Vagina (tissue), 2 donors: ENCODE results near the gene PRKCQ. TPM values are rescaled to one million over a fixed set of nuclear protein-coding genes. Genes with fewer than 3 reads are reported as not detected.

Experiments used
- DNase-seq, 2 donors: peaks; one replicate each; pipeline ENCODE4 v3.0.0-alpha.2; 2017; ENCODE audit errors: extremely low spot score in 2 of 2
- H3K27ac ChIP-seq: fragments of 200-600 bp; sonication (generic); one replicate; pipeline ENCODE4 v1.5.1; 2019
- H3K27me3 ChIP-seq: fragments of 200-600 bp; sonication (generic); one replicate; pipeline ENCODE4 v1.5.1; 2019
- H3K36me3 ChIP-seq, 2 donors: fragments of 200-600 bp; sonication (generic); one replicate each; pipeline ENCODE4 v1.5.1; 2017 to 2019
- H3K4me1 ChIP-seq: fragments of 200-600 bp; sonication (generic); one replicate; pipeline ENCODE4 v1.5.1; 2019
- H3K4me3 ChIP-seq, 2 donors: fragments of 200-600 bp; sonication (generic); 1 replicate in 1 of 2; 2 replicates in 1 of 2; pipeline ENCODE4 v1.5.1; 2016 to 2019
- H3K9me3 ChIP-seq: fragments of 200-600 bp; sonication (generic); one replicate; pipeline ENCODE4 v1.5.1; 2019
- CTCF ChIP-seq, 3 experiments: fragments of 450-650 bp in 2 of 3; fragments of 200-600 bp in 1 of 3; sonication (generic) in 1 of 3; IDR thresholded peaks; one replicate each; pipeline ENCODE4 v1.5.1; 2017 to 2019; ENCODE audit warnings: antibody characterized with exemption in 3 of 3, mild to moderate bottlenecking in 2 of 3, moderate library complexity in 2 of 3
- POLR2A ChIP-seq, 2 donors: fragments of 450-650 bp; IDR thresholded peaks; one replicate each; pipeline ENCODE4 v1.6.1; 2017; ENCODE audit warnings: antibody characterized with exemption in 2 of 2, mild to moderate bottlenecking in 2 of 2, moderate library complexity in 2 of 2
- POLR2AphosphoS5 ChIP-seq, 2 donors: sonication (generic); formaldehyde crosslinking; IDR thresholded peaks; one replicate each; pipeline ENCODE4 v1.9.0; 2017; ENCODE audit warnings: antibody characterized with exemption in 2 of 2, mild to moderate bottlenecking in 2 of 2, low read depth in 1 of 2; ENCODE audit not compliant: insufficient read depth in 1 of 2
- intact Hi-C: fragments of 100-400 bp; cut with DNase I; formaldehyde crosslinking; loops from one replicate; pipeline ENCODE4 v1.15.1; 2023
- total RNA-seq: library from RNA; depleted of rRNA; stranded (reverse); fragments of >200 nt; gene quantifications from one replicate; pipeline ENCODE4 v1.2.3, GENCODE V29; 2016

PRKCQ gene
- total RNA-seq, 1 donor from 2014 or later = 3.7 TPM

DNA sequence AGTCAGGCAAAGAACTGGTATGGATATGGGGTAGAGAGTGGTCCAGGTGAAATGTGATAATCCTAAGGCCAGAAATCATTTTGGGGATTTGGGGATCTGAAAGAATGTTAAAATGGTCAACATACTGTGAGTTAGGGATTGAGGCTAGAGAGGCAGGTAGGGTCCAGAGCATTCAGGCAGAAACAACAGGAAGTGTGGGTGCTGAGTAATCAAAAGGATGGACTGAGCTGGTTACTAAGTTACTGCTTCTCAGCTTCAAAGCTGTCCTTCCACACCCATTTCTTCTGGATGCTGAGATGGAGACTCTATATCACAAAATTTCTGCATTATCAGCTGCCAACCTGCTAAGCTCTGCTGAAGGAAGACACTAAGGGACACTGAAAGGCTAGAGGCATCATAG lies 30.6 kb upstream of the PRKCQ start:
- intact Hi-C loops = no loop called here
- H3K27me3 ChIP-seq = no peaks in the 10 kb centered on the region

GRCh38 chr10:6609625-6610024 lies 29.5 kb upstream of the PRKCQ start:
- H3K4me1 ChIP-seq = no peaks in the 10 kb centered on the region
- intact Hi-C loops = no loop called here
- TF ChIP-seq POLR2A (IDR thresholded peaks at IDR 0.05) (no peak), POLR2AphosphoS5 (IDR thresholded peaks at IDR 0.05; ENCODE audit: insufficient read depth in 1 of 2, low read depth in 1 of 2) (no peak), CTCF (IDR thresholded peaks at IDR 0.05) (no peak)

More for the DNA sequence above, 30.6 kb upstream of the PRKCQ start:
- TF ChIP-seq POLR2A (IDR thresholded peaks at IDR 0.05) (no peak), CTCF (IDR thresholded peaks at IDR 0.05) (no peak), POLR2AphosphoS5 (IDR thresholded peaks at IDR 0.05; ENCODE audit: insufficient read depth in 1 of 2, low read depth in 1 of 2) (no peak)
- no peaks in the 10 kb centered on the region for H3K36me3 ChIP-seq
- no peak overlapping the region for H3K4me3 ChIP-seq
- DNase-seq = no peak
- H3K9me3 ChIP-seq = no peaks in the 10 kb centered on the region
- H3K27ac ChIP-seq = no peak overlapping the region
- H3K4me1 ChIP-seq = no peaks in the 10 kb centered on the region

DNA sequence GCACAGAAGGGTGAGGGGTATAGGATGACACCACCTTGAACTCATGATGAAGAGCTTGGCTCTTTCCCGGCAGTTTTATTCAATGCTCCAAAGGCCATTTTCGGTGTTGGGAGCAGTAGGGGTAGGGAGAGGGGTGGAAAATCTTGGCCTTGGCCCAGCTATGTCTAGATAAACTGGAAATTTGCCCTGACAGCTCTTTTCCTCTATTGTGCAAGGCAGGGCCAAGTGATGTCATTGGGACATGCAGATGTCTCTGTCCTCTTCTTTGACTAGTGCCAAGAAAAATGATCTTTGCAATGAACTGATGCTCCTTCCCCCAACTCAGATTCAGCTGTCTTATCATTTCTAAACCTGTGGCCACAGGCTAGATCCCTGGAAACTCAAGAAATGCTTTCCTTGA lies 27.7 kb upstream of the PRKCQ start:
- Histone ChIP-seq H3K4me1 (peaks cover 8% of the 10 kb centered on the region), H3K36me3 (no peaks in the 10 kb centered on the region), H3K9me3 (no peaks in the 10 kb centered on the region), H3K4me3 (no peak overlapping the region), H3K27me3 (no peaks in the 10 kb centered on the region), H3K27ac (no peak overlapping the region)
- intact Hi-C loops = no loop called here
- TF ChIP-seq POLR2A (IDR thresholded peaks at IDR 0.05) (no peak), POLR2AphosphoS5 (IDR thresholded peaks at IDR 0.05; ENCODE audit: insufficient read depth in 1 of 2, low read depth in 1 of 2) (no peak), CTCF (IDR thresholded peaks at IDR 0.05) (no peak)
- DNase-seq = no peak

More at GRCh38 chr10:6609625-6610024, 29.5 kb upstream of the PRKCQ start:
- H3K27me3 ChIP-seq = no peaks in the 10 kb centered on the region
- H3K9me3 ChIP-seq = no peaks in the 10 kb centered on the region
- H3K27ac ChIP-seq = no peak overlapping the region
- DNase-seq = no peak
- H3K4me3 ChIP-seq = no peak overlapping the region
- H3K36me3 ChIP-seq = no peaks in the 10 kb centered on the region

DNA sequence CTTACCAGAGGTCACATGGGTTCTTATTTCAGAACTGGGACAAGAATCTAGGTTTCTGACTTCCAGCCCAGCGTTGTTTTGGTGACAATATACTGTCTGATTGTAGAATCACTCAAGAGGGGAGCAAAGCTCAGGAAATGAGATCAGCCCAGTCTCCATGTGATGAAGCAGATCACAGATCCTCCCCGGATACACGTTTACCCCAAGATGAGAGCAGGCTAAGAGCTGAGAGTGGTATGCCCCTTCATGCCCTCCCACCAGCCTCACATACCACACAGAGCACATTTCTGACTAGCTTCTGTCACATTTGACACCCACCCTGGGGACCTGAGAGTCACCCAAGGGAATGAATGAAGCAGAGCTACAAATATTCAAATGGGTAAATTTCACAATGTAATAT lies 27.1 kb upstream of the PRKCQ start:
- intact Hi-C loops = no loop called here
- Histone ChIP-seq H3K36me3 (no peaks in the 10 kb centered on the region), H3K4me3 (no peak overlapping the region), H3K4me1 (peaks cover 8% of the 10 kb centered on the region), H3K27me3 (no peaks in the 10 kb centered on the region), H3K9me3 (no peaks in the 10 kb centered on the region), H3K27ac (no peak overlapping the region)
- DNase-seq = no peak
- TF ChIP-seq POLR2A (IDR thresholded peaks at IDR 0.05) (no peak), CTCF (IDR thresholded peaks at IDR 0.05) (no peak), POLR2AphosphoS5 (IDR thresholded peaks at IDR 0.05; ENCODE audit: insufficient read depth in 1 of 2, low read depth in 1 of 2) (no peak)

DNA sequence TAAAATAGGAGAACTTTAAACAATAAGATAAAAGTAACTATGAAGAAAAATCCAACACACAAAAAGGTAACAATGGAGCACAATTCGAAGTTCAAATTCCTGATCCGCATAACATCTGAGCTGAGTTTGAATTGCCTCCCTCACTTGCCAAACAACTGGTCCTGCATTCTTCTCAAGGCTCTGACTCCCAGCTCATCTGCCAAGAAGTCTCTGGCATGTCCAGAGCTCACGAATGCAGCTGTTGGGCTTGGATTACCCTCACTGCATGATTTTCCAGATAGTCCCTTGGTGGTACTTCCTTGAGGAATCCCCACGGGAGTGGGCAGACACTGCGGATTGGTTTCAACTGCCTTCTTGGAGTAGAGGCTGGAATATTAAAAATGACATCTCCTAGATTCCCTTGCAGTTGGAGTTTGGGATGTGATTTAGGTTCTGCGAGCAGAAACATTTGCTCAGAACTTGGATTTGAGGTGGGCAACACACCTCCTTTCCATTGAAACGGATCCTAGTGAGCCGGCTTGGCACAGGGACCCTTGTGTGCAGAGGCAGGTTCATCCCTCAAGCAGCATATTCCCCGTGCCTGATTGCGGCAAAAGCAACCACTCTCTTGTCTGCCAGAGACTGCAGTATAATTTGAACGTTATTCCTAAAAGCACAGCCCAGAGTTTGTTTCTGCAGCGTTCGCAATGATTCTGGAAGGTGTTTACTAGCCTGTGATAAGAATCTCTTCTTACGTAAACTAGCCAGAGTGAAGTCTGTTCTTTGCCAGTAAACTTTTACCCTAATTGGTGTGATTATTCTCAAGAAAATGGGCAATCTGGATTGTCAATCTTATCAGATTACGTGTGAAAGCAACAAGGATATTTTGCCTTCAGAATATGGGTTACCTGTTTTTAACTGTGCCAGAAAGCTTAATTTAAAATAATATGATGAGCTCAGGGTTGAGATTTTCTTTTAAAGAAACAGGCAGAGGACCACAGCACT lies 23.4 kb upstream of the PRKCQ start:
- no peak overlapping the region for H3K4me3 ChIP-seq
- no peaks in the 10 kb centered on the region for H3K36me3 ChIP-seq
- H3K4me1 ChIP-seq = peaks cover 8% of the 10 kb centered on the region
- H3K9me3 ChIP-seq = no peaks in the 10 kb centered on the region
- no peaks in the 10 kb centered on the region for H3K27me3 ChIP-seq
- intact Hi-C loops = no loop called here
- no peak for DNase-seq
- no peak for TF ChIP-seq POLR2A (IDR thresholded peaks at IDR 0.05)
- TF ChIP-seq CTCF (IDR thresholded peaks at IDR 0.05) = no peak
- TF ChIP-seq POLR2AphosphoS5 (IDR thresholded peaks at IDR 0.05; ENCODE audit: insufficient read depth in 1 of 2, low read depth in 1 of 2) = no peak
- no peak overlapping the region for H3K27ac ChIP-seq
